Measurements from ENCODE around the gene ESR1.

DNA sequence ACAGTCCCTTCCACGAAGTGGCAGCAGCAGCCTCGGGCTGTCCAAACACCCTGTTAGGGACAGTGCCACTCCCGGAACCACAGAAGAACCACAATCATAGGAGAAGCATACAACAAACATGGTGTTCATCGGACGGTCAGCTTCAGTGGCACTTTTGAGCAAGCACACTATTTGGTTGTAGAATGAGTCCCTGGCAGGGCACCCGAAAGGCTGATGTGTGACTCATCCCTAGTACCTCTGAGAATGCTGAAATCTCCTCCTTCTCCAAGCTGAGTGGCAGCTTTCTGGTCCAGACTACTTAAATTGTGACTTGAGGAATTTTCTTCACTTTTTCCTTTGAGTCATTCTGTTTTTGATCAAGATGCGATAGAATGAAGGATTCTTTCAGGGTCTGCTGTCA lies 282.5 kb downstream of the ESR1 start:
- TF ChIP-seq, protein P1, sequence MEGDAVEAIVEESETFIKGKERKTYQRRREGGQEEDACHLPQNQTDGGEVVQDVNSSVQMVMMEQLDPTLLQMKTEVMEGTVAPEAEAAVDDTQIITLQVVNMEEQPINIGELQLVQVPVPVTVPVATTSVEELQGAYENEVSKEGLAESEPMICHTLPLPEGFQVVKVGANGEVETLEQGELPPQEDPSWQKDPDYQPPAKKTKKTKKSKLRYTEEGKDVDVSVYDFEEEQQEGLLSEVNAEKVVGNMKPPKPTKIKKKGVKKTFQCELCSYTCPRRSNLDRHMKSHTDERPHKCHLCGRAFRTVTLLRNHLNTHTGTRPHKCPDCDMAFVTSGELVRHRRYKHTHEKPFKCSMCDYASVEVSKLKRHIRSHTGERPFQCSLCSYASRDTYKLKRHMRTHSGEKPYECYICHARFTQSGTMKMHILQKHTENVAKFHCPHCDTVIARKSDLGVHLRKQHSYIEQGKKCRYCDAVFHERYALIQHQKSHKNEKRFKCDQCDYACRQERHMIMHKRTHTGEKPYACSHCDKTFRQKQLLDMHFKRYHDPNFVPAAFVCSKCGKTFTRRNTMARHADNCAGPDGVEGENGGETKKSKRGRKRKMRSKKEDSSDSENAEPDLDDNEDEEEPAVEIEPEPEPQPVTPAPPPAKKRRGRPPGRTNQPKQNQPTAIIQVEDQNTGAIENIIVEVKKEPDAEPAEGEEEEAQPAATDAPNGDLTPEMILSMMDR (IDR thresholded peaks at IDR 0.05), result no peak
- no peak for TF ChIP-seq EP300 (IDR thresholded peaks at IDR 0.05)
